Parathyroid adenoma (tissue), 2 donors: ENCODE results near the gene FARSB.

Experiments
- H2AFZ ChIP-seq: fragments of 300-600 bp; sonication (generic); one replicate; pipeline ENCODE4 v1.7.0; 2017; ENCODE audit warnings: antibody characterized with exemption, mild to moderate bottlenecking
- H3K27ac ChIP-seq: fragments of 300-600 bp; sonication (generic); one replicate; pipeline ENCODE4 v1.7.0; 2017
- H3K27me3 ChIP-seq: fragments of 300-600 bp; sonication (generic); one replicate; pipeline ENCODE4 v1.7.0; 2017; ENCODE audit warnings: low read length; ENCODE audit not compliant: control insufficient read depth, insufficient read depth
- H3K36me3 ChIP-seq: fragments of 300-600 bp; sonication (generic); one replicate; pipeline ENCODE4 v1.7.0; 2017; ENCODE audit warnings: low read length; ENCODE audit not compliant: control insufficient read depth, insufficient read depth
- H3K4me1 ChIP-seq: fragments of 300-600 bp; sonication (generic); one replicate; pipeline ENCODE4 v1.7.0; 2017; ENCODE audit warnings: control low read depth
- H3K4me2 ChIP-seq: fragments of 300-600 bp; sonication (generic); one replicate; pipeline ENCODE4 v1.7.0; 2017; ENCODE audit warnings: low read length
- H3K4me3 ChIP-seq: fragments of 300-600 bp; sonication (generic); one replicate; pipeline ENCODE4 v1.7.0; 2017; ENCODE audit warnings: low read depth, low read length
- H3K79me2 ChIP-seq: fragments of 300-600 bp; sonication (generic); one replicate; pipeline ENCODE4 v1.7.0; 2017; ENCODE audit warnings: control low read depth
- H3K9ac ChIP-seq: fragments of 300-600 bp; sonication (generic); one replicate; pipeline ENCODE4 v1.7.0; 2017; ENCODE audit warnings: mild to moderate bottlenecking
- H3K9me3 ChIP-seq: fragments of 300-600 bp; sonication (generic); one replicate; pipeline ENCODE4 v1.7.0; 2017; ENCODE audit warnings: low read length; ENCODE audit not compliant: control insufficient read depth
- CTCF ChIP-seq: fragments of 300-600 bp; sonication (generic); IDR thresholded peaks from one replicate; pipeline ENCODE4 v1.7.0; 2017; ENCODE audit warnings: antibody characterized with exemption, mild to moderate bottlenecking
- donor health status: primary hyperparathyroidism.

The FARSB gene

GRCh38 chr2:222548992-222549391 lies 106.9 kb downstream of the FARSB start:
- no peak overlapping the region for H3K4me2 ChIP-seq
- H3K4me3 ChIP-seq, result no peak overlapping the region
- H3K9me3 ChIP-seq, result no peaks in the 10 kb centered on the region
- no peak overlapping the region for H3K9ac ChIP-seq
- no peaks in the 10 kb centered on the region for H3K4me1 ChIP-seq
- TF ChIP-seq CTCF, result no peak
- H3K27ac ChIP-seq, result no peak overlapping the region
- no peaks in the 10 kb centered on the region for H3K79me2 ChIP-seq
- no peak overlapping the region for H2AFZ ChIP-seq
- H3K36me3 ChIP-seq, result no peaks in the 10 kb centered on the region
- no peaks in the 10 kb centered on the region for H3K27me3 ChIP-seq

DNA sequence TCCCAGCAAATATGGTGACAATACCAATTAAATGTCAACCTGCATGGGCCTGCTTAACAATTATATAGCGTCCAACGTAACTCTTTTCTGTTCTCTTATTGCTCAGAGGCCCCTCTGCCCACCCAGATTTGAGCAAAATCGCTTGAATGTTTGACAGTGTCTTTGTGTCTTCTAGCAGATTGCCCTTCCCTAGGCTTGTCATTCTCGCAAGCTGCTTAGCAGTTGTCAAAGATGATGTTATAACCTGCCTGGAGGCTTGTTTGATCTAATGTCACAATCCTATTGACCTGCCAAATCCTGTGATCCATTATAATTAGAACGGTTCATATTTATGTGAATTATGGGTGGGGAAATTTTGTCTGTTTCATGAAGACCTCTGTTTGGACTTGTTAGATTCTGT lies 108.8 kb downstream of the FARSB start:
- no peaks in the 10 kb centered on the region for H3K4me1 ChIP-seq

GRCh38 chr2:222545823-222546795 lies 109.8 kb downstream of the FARSB start:
- H3K9ac ChIP-seq, result no peak overlapping the region
- no peak overlapping the region for H2AFZ ChIP-seq
- no peaks in the 10 kb centered on the region for H3K79me2 ChIP-seq
- H3K36me3 ChIP-seq, result no peaks in the 10 kb centered on the region
- H3K4me1 ChIP-seq, result no peaks in the 10 kb centered on the region
- no peak for TF ChIP-seq CTCF
- H3K27me3 ChIP-seq, result no peaks in the 10 kb centered on the region
- H3K9me3 ChIP-seq, result no peaks in the 10 kb centered on the region
- H3K27ac ChIP-seq, result no peak overlapping the region
- no peak overlapping the region for H3K4me3 ChIP-seq
- H3K4me2 ChIP-seq, result no peak overlapping the region

More for the DNA sequence above, 108.8 kb downstream of the FARSB start:
- no peak overlapping the region for H3K27ac ChIP-seq
- no peaks in the 10 kb centered on the region for H3K36me3 ChIP-seq
- H3K27me3 ChIP-seq, result no peaks in the 10 kb centered on the region
- TF ChIP-seq CTCF, result no peak
- no peaks in the 10 kb centered on the region for H3K9me3 ChIP-seq
- H2AFZ ChIP-seq, result no peak overlapping the region
- H3K4me2 ChIP-seq, result no peak overlapping the region
- no peaks in the 10 kb centered on the region for H3K79me2 ChIP-seq
- H3K4me3 ChIP-seq, result no peak overlapping the region
- no peak overlapping the region for H3K9ac ChIP-seq

DNA sequence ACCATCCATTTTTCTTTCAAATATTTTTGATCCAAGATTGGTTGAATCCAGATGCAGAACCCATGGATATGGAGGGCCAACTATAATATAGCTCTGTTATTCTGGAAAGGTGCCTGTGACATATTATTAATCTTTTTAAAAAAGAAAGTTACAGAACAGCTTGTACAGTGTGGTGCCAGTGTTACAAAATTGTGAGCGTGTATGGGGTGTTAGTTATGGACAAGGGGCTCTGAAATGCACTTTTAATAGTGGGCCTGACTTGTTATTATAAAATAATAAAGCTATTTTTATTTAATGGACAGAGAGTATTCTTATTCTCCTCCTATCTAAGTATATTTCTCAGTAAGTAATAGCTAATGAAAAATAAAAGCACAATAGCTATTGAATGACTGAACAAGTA lies 111.2 kb downstream of the FARSB start:
- no peaks in the 10 kb centered on the region for H3K4me1 ChIP-seq
- H3K9ac ChIP-seq, result no peak overlapping the region
- no peak overlapping the region for H3K27ac ChIP-seq

More for the DNA sequence above, 111.2 kb downstream of the FARSB start:
- H3K4me2 ChIP-seq, result no peak overlapping the region
- H3K36me3 ChIP-seq, result no peaks in the 10 kb centered on the region
- H3K27me3 ChIP-seq, result no peaks in the 10 kb centered on the region
- H3K79me2 ChIP-seq, result no peaks in the 10 kb centered on the region
- H2AFZ ChIP-seq, result no peak overlapping the region
- H3K9me3 ChIP-seq, result no peaks in the 10 kb centered on the region
- TF ChIP-seq CTCF, result no peak
- H3K4me3 ChIP-seq, result no peak overlapping the region
